A549 treated with GW870086 at 1 μM for 4 hours (cell line): ENCODE results near the gene RND3. TPM values are rescaled to one million over a fixed set of nuclear protein-coding genes. Genes with fewer than 3 reads are reported as not detected.

Experiments
- total RNA-seq: library from RNA; stranded (reverse); fragments of 200-300 nt; extraction: Qiagen RNA extraction; gene quantifications from 5 replicates; pipeline ENCODE4 v1.2.3, GENCODE V29; 2022; ENCODE audit warnings: low read depth

Gene RND3, protein sequence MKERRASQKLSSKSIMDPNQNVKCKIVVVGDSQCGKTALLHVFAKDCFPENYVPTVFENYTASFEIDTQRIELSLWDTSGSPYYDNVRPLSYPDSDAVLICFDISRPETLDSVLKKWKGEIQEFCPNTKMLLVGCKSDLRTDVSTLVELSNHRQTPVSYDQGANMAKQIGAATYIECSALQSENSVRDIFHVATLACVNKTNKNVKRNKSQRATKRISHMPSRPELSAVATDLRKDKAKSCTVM
- 44.2 to 54.3 TPM (median 48.1 TPM) in 5 replicates for total RNA-seq

DNA sequence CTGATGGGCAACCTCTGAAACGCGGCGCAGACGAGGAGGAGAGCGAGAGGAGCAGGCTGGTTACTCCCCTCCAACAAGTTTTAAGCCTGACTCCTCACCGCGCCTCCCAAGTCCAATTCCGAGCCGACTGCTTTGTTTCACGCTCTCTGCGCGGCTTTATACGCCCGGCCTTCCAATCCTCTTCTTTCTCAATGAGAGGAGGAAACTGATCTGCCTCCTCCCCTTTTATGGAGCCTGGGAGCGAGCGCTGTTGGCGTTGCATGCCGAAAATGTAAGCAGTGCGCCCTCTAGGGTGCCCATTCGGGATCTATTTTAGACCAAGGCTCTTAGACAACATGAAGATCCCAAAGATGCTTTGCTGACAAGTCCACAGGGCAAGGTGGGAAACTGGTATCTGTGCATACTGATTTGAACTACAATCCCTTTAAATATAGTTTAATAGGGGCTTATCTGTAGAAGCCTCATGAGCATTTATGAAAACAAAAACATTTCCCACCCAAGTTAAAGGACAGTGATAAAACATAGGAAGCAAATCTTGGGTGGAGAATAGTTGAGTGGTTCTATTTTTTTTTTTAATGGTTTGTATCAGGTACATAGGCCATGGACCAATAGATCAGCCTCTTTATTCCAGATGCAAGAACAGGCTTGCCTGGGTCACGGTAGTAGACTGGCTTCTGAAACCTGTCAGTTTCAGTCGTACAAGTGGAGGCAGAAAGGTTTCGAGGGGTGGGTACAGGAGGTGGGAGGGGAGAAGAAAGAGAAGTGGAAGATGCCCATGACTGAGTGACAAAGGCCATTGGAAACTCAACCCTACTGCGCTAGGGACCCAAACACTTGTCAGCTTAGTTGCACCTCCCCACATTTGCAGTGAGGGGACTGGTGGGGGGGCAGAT, at the start of gene RND3:
Gene RND3, minus strand, starts transcription at position 131 of the 893 bp plus-strand sequence. CDS start 250 bp downstream, outside the sequence.

